SKM-1 treated with dmso at 0.1 percent for 144 hours (cell line): ENCODE results near the gene SNRNP48.

ENCODE experiments used
- DNase-seq: peaks from one replicate; lab custom pipeline; 2025; ENCODE audit not compliant: unreplicated experiment; lab: John Stamatoyannopoulos, UW

SNRNP48 gene, protein sequence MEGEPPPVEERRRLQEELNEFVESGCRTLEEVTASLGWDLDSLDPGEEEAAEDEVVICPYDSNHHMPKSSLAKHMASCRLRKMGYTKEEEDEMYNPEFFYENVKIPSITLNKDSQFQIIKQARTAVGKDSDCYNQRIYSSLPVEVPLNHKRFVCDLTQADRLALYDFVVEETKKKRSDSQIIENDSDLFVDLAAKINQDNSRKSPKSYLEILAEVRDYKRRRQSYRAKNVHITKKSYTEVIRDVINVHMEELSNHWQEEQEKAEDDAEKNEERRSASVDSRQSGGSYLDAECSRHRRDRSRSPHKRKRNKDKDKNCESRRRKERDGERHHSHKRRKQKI

DNA sequence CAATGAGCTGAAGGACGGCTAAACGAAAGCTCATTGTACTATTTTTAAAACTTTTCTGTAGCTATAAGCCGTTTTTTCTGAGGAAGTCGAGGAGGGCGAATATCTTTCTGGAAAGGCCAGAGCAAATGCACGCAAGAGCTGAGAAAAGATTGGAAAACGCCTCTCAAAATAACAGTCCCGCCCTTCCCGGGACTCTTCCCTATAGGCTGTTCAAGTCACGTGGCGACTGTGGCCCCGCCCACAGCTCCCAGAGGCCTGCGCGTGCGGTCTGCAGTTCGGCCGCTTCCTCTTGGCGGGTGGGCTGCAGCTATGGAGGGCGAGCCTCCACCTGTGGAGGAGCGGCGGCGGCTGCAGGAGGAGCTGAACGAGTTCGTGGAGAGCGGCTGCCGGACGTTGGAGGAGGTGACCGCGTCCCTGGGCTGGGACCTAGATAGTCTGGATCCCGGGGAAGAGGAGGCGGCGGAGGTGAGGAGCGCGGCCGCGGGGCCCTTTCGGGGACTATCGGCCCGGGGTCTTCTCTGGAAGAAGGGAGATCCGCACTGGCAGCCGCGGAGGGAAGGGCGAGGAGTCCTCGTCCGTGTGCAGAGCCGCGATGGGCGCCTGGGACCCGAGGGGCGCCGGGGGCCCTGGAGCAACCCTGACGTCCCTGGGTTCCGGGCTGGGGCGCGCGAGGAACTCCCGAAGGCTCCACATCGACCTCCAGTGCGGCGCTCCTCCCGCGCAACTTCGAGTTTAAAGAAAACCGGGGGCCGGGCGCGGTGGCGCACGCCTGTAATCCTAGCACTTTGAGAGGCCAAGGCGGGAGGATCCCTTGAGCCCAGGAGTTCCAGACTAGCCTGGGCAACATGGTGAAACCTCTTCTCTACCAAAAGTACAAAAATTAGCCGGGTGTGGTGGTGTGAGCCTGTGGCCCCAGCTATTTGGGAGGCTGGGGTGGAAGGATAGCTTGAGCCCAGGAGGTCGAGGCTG lies at the start of gene SNRNP48:
SNRNP48 (plus strand) TSS at position 250 of the 969 bp plus-strand sequence; CDS start at position 310, 60 bp downstream.
- peak; percentile 90 for DNase-seq

DNA sequence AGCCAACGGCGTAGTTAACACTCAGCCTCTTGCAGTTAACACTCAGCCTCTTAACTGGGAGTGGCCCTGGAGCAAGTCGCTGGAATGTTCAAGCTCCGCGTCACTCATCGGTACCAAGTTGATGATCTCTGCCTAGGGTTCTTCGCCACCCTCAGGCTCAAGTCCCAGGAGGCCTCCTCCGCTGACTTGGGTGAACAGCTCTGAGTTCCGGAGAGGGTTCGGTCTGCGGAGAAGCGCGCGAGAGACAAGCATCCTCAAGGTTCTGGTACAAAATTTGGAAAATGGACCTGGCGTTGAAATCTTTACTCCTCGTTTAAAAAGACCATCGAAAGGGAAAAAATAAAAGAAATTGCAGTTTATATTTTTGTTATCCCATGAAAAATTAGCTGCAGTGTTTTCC lies 49.4 kb upstream of the SNRNP48 start:
- DNase-seq: no peak

DNA sequence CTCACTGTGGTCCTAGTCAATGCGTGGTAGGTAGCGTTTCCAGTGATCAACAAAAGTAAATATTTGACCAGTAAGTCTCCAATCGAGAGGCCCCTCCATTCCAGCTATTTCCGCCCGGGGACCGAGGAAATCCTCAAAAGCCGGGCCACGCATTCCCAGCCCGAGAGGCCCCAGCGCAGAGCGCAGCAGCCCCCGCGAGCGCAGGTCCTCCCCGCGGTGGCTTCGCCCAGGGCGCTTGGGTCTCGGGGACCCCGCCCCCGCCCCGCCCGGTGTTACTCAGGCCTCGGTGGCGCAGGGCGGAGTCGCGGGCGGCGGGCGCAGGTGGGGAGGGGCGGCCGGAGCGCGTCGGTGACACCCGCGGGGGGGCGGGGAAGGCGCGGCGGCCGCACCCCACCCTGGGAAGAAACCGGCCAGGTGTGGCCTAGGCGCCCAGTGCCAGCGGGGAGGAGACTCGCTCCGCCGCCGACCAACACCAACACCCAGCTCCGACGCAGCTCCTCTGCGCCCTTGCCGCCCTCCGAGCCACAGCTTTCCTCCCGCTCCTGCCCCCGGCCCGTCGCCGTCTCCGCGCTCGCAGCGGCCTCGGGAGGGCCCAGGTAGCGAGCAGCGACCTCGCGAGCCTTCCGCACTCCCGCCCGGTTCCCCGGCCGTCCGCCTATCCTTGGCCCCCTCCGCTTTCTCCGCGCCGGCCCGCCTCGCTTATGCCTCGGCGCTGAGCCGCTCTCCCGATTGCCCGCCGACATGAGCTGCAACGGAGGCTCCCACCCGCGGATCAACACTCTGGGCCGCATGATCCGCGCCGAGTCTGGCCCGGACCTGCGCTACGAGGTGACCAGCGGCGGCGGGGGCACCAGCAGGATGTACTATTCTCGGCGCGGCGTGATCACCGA lies 48.6 kb upstream of the SNRNP48 start, which contains the start of gene DSP:
DSP (plus strand) TSS at position 497 of the 890 bp plus-strand sequence; CDS start at position 742, 245 bp downstream.
- DNase-seq: no peak

DNA sequence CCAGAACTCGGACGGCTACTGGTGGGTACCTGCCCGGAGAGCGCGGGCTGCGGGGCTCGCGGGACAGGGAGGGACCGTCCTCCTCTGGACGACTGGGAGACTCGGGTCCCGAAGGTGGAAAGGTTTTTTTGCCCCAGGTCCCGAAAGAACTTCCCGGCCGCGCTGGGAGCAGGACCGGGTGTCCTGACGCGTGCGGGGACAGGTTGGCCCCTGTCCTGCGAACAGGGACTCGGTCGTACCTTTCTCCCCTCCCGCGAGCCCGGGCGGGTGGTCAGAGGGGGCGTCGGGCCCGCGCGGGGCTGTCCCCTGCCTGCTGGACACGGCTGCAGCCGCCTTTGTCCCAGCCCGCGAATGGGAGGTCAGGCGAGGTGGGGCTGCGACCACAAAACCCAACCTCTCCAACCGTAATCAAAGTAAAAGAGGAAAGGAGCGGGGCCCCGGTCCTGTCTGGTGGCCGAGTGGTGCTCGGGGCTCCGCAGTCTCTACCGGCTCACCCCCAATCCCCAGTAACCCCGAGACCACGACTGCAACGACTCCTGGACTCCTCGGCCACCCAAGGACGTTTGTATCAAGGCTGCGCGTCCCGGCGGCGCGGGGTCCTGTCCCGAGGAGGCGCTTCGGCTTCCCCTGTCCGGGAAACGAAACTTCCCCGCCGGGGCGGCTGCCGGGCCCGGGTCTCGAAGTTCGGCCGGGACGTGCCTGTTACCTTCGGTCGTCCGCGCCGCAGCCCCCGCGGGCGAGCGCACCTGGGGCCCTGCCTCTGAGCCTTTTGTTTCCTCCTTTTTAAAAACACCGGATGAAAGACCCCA lies 47.7 kb upstream of the SNRNP48 start:
- no peak for DNase-seq

DNA sequence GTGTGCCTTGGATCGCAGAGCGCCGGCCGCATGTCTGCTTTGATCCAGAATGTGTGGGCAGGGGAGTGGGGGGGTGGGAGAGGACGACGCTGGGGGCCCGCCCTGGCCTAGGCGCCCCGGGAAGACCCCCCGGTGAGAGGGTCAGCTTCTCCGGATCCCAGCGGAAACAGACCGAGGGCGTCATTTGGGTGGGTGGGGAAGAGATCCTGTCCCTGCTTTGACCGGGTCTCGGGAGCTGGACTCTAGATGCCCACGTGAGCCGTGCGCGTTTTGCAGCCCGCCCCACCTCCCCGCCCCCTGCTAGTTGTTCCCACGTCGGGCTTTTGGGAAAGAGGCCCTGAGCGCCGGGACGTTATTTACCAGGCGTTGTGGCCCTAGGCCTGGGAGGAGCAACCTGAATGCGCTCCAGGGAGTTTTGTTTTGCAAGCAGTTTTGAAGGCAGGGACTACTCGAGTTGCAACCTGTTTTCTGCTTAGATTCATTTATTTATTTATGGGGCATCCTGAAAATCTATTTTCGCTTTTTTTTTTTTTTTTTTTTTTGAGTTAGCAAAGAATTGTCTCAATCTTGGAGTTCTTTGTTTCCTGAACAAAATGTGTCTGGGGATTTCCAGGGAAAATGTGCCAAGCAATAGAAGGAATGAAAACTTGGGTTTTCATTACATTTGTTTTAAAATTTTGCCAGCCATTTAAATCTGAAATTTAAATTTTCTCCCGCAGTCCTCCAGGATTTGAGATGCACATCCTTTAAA lies 46.9 kb upstream of the SNRNP48 start:
- no peak for DNase-seq

DNA sequence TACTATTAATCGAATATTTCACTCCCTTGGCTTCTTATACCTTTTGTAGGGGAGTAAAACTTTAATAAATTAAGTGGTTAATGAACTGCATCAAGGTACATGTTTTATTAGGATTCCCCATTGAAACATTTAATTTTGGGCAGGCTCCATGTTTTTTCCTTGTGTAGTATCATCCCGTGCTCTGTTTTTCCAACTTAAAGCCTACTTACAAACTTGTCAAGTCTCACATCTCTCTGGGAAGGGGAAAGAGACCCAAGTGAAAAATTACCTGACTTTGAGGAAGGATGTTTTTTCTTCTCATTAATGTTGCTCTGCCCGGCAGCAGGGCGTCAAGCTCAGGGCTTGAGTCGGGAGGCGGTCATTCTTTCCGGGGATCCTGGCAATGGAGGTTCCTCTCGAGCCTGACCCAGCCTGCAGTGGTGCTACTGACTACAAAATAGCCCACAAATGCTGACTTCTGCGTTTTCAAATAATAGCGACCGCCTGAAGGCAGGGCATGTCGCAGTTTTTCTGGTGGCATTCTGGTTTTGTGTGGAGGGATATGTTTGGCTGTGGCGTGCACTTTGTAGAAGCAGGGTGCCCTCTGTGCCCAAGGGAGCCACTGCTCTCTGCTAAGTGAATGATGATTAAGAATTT lies 46.1 kb upstream of the SNRNP48 start:
- DNase-seq: no peak

DNA sequence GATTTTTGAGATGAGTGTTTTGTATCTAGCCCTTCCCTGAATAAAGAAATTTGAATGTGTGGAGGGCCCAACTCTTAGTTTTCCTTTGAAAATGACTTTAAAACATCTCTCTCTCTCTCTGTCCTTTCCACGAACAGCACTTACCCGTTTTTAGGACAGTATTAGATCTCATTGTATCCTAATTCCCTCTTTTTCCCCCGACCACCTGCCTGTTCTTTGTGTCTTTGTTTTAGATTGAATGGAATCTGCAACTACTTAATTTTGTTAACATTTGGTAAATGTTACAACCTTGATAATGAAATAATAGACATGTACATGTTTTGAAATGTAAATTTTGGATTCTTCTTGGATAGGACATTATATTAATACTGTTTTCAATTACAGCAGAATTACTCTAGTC lies 45.4 kb upstream of the SNRNP48 start:
- DNase-seq: no peak

DNA sequence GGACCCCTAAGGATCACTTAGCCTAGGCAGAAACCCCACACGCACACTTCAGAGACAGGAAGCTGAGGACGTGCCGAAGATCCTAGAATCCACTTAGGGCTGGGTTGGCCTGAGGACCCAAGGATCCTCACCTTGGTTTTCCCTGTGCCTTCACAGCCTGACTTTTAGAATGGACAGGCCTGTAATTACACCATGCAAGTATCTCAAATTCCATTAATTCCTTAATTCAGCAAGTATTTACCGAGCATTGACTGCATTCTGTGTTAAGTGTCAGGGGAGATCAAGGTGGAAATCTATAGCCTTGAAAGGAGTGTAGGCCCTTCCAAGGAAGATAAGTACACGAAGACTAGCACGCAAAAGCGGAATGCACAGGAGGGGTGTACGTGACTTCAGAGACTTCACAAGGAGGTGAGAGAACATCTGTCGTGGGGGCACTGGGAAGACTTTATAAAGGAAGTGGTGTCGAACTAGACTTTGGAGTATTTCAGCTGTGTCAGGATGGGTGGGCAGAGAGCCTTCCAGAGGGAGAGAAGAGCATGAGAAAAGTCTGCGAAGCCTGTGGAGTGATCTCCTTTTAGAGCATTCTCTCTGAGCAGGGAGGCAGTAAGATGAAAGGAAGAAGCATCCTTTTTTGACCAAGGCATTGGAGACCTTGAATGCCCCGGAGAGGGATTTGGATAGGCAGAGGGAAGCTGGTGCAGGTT lies 44.5 kb upstream of the SNRNP48 start:
- no peak for DNase-seq

DNA sequence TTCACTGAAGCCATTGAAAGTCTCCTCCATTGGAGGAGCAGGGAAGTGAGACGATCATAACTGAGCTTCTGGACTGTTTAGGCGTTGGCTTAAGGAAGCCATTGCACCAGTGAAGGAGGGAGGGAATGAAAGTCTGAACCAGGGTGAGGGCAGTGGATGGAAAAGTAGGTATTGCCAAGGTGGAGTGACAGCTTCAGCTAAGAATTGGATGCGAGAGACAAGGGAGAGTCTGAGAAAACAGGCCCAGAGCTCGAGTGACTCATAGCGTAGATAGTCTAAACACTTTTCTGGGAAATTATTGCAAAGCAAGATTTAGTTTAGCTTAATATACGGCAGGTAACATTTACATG lies 44.0 kb upstream of the SNRNP48 start:
- DNase-seq: no peak

DNA sequence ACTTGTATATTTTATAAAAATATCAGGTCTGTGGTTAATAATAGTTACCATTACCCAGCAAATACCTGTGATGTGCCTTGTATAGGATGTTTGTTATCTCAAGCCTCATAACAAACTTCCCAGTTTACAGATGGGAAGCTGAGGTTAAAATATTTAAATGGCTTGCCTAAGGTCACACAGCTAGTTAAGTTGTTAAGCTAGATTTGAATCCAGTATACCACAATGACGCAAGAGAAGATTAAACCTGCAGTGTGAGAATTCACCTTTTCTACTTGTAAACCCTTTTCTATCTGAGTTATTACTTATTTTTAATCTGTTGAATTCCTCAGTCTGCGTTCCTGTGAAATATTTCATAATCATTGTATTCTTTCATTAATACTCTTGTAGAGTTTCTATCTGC lies 43.6 kb upstream of the SNRNP48 start:
- DNase-seq: no peak

DNA sequence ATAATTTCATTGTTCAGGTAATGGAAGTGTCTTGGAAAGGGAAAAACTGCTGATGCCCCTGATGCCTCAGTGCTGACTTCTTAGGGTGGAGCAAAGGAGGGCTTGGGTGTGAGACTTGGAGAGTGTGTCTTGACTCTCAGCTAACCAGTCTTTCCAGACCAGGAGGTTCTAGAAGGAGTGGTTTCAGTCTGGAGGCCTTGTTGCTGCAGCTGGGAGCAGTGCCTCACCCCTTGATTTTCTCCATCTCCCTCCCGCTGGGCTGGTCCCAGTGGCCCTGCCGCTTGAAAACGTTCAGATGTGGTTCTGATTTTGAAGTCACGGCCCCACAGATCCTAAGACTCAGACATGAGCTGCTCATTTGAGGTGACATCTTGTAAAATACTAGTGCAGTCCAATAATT lies 43.1 kb upstream of the SNRNP48 start:
- no peak for DNase-seq

DNA sequence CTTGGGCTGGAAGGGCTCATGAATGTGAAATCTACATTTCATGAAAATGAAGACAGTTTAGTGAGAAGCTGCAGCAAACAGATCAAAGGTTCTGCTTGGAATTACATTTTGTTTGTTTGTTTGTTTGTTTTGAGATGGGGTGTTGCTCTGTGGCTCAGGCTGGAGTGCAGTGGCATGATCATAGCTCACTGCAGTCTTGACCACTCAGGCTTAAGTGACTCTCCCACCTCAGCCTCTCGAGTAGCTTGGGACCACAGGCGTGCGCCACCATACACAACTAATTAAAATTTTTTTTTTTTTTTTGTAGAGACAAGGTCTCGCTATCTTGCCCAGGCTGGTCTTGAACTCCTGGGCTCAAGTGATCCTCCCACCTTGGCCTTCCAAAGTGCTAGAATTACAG lies 42.7 kb upstream of the SNRNP48 start:
- DNase-seq: no peak

DNA sequence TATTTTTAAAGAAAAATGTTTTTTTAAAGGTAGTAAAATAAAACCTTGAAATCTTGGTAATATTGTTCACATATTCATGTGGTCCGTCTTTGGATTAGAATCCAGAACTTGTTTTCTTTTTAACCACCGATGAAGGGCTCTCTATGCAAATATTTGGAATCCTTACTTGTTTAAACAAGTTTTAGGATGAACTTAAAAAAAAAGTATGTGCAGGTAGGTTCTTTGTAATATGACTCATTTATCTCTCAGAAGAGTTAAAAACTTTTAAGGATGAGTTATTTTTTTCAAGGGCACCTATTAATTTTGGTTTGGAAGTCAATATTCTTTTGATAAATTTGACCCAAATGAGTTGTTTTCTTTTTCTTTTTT lies 39.6 kb upstream of the SNRNP48 start:
- no peak for DNase-seq

DNA sequence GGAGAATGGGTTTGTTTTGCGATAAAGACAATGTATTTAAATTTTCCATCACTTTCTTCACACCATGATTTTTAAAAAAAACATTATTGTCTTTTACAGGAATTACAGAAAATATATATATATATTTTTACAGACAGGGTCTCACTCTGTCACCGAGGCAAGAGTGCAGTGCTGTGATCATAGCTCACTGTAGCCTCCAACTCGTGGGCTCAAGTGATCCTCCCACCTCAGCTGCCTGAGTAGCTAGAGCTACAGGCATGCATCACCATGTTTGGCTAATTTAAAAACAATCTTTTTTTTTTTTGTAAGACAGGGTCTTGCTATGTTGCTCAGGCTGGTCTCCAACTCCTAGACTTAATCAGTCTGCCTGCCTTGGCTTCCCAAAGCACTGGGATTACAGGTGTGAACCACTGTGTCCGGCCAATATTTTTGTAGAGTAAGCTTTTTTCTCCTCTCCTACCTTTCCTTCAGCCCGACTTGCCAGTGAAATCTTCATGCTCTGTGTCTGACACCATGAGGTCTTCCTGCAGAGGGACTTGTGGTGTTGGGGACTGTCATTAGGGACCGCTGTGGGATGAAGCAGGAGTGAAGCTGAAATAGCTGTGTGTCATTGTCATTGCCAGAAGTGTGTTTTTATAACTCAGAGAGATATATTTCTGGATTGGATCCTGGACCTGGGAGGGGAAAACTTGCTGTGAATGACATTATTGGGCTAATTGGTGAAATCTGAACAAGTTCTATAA lies 35.3 kb upstream of the SNRNP48 start:
- DNase-seq: no peak

DNA sequence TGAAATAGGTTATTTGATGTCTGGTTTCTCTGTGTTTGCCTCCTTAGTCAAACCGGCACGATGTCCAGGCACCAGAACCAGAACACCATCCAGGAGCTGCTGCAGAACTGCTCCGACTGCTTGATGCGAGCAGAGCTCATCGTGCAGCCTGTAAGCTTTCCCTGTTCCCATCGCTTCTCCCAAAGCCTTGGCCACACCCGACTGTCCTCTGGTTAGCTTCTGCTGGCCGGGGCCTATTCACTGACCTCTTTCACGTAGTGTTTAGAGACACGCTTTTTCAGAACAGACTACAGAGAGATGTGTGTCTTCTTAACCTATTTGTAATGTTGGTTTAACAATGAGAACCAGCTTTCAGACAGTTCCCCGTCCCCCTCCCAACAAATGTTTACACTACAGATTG lies 34.3 kb upstream of the SNRNP48 start:
- DNase-seq: no peak

DNA sequence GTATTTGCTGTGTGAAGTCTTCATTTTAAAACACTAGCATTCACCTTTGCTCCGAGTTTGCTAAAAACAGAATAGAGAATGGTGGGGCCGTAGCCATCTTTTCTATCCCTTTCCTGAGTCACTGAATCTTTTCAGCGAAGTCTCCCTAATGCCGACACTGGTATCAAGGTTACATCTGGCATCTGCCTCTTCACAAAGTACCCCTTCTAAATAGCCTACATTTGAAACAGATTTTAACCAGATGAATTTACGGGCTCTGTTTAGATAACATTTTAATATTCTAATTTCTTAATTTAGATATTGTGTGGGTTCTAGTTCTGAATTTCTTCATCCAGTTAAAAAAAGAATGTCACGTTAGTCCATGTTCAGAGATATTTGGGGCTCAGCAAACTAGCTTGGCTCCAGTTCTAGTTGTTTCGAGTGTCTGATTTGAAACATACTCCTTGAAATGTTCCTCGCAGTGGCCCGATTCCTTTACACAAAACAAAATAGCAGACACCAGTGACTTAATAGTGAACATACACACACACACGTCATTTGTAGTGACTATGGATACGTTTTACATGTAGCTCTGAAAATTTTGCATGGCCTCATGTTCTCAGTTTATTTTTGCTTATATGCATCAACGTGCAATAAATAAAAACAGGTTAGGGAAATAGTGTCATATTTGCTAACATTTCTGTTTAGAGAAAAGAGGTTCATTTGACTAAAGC lies 33.4 kb upstream of the SNRNP48 start:
- no peak for DNase-seq

DNA sequence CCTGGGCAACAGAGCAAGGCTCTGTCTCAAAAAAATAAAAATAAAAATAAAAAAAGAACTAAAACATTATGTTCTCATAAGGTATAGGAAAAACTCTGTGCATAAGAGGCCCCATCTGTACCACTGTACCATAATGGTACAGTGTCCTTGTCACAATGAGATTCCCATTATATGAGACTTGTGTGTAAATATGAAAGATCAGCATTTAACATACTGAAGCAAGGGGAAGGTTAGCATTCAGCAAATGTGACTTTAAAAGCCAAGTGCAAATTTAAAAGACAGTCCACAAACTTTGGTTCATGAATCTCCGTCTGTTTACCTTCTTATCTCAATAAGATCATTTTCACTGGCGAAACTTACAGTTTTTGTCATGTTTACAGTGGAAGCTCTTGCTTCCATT lies 32.3 kb upstream of the SNRNP48 start:
- DNase-seq: no peak
